HG03378 (cell line): ENCODE results near the gene VPS4A.
A peak's percentile ranks its signal among the peaks of the same experiment; 100 is the strongest.

Experiments
- ATAC-seq: cut with Tn5 transposase; IDR thresholded peaks from one replicate; pipeline ENCODE4 v1.9.1; 2021; ENCODE audit warnings: mild to moderate bottlenecking, moderate library complexity; ENCODE audit not compliant: unreplicated experiment

VPS4A gene

DNA sequence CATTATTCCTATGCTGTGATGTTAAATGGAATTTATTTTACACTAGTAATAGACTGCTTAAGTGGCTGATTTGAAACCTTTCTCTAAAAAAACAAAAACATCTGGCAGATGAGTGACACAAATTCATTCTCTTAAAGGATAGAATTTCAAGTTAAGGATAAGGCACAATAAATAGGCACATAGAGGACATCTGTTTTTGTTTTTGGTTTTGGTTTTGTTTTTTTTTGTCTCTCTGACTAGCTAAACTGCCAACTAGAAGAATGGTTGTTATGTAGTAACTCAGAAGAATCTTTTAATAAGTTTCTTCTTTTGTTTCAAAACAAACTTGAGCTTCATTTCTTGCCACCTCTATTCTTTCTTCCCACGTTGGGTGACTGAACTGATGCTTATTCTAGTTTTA, 5.1 kb upstream of the VPS4A start:
- no peak for ATAC-seq

DNA sequence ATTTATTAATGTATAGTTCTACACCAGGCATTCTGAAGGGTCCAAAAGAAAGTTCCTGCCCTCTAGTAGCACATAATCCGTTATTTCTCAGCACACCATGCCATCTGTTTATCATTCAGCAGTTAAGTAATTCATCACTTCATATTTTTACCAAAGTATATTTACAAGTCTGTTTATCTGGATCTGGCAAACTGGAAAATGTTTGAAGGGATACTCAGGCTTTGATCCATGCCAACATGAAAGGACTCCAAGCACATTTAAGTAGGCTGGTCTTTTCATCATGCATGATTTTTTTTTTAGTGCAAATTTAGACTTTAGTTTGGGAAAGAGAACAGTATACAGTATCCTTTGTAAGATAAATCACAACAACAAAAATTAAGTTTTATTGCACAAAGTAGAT, 4.1 kb upstream of the VPS4A start:
- no peak for ATAC-seq

DNA sequence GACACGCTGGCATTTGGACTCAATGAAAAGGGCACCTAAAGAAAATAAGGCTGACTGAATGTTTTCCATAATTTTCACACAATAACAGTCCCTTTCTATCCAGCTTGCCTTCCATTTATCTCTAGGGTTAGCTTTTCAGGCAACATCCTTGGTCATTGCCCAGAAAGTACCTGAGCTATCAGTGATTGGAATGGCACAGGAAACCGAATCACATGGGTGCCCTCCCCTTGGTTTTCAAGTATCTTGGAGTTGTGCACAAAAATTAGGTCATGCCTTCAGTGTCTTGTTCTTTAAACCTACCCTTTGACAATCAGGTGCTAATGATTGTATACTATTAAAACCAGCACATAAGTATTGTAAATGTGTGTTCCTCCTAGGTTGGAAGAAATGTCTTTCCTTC, 3.3 kb upstream of the VPS4A start:
- ATAC-seq = no peak

DNA sequence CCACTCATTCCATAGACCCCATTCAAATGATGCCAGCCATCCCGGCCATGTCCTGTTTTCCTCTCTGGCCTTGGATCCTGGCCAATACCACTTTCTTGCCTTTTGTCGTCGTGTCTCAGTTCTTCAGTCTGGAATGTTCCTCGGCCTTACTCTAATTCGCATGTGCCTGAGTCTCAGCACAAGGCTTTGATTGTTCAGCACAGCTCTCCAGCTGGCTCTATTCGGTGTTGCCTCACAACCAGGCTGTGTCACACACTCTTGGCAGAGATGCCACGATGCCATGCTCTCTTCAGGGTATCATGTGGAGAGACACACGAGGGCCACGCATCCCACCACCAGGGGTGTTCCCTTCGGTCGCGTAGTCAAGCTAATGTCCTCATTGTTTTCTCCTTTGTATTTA, 1.8 kb upstream of the VPS4A start:
- no peak for ATAC-seq

DNA sequence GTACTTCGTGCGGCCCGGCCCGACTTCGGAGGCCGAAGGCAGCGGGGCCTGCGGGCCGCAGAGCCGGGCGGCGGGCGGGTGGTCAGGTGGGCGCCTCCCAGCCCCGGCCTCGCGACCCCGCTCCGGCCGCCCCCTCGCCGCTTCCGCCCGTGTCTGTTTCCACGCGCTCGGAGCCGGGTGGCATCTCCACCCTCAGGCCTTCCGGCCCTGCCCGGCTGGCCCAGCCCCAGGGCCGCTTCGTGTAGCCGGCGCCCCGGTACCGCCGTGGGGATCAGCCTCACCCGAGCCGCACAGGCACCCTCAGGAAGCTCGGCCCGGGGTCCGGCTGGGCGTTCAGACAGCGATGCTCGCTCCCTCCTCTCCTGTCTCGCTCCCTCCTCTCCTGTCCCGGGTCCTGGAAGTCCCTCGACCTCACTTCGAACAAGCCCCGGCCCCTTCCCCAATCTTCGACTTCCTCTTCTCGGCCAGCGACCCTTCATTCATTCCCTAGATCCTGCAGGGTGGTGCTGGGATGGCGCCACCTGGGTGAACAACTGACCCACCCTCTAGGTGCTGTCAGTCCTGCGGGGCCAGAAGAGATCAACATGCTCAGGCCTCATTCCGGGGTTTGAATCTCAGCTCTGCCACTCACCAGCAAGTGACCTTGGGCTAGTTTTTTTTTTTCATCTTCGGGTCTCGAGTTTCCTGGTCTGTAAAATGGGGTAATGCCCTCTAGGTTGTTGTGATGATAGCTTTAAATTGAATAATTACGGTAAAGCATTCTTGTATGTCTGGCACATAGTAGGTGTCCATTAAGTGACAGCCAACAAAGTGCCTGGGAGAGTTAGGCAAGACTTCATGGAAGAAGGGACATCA, 610 bp downstream of the VPS4A start:
- peak; percentile 36 for ATAC-seq

DNA sequence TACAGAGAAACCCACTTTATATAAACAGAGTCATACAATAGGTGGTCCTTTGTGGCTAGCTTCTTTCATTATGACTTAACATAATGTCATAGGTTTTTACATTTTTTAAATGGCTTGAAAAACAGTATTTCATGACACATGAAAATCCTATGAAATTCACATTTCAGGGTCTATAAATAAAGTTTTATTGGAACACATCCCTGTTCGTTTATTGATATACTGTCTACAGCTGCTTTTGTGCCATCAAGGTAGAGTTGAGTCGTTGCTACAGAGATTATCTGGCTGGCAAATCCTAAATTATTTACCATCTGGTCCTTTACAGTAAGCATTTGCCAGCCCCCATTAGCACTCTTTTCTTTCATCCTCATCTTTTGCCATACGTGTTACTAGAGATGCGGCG, 2.3 kb downstream of the VPS4A start:
- ATAC-seq = no peak

DNA sequence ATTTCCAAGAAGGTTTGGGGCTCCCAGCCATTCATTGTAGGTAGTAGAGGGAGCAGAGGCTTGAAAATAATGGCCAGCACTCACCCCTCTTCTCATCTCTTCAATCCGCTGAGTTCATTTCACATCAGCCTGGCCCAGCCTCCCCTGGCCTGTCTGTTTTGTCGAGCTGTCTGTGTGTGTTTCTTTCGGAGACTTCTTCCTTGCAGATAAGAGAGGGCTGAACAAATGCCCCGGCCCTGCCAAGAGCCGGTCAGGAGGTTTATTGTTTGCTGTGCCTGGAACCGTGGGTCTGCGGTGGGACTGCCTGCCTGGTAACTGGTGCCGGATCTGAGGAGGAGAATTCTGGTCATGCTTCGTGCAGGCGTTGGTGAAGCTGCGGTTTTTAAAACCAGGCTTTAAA, 3.4 kb downstream of the VPS4A start:
- ATAC-seq = no peak

DNA sequence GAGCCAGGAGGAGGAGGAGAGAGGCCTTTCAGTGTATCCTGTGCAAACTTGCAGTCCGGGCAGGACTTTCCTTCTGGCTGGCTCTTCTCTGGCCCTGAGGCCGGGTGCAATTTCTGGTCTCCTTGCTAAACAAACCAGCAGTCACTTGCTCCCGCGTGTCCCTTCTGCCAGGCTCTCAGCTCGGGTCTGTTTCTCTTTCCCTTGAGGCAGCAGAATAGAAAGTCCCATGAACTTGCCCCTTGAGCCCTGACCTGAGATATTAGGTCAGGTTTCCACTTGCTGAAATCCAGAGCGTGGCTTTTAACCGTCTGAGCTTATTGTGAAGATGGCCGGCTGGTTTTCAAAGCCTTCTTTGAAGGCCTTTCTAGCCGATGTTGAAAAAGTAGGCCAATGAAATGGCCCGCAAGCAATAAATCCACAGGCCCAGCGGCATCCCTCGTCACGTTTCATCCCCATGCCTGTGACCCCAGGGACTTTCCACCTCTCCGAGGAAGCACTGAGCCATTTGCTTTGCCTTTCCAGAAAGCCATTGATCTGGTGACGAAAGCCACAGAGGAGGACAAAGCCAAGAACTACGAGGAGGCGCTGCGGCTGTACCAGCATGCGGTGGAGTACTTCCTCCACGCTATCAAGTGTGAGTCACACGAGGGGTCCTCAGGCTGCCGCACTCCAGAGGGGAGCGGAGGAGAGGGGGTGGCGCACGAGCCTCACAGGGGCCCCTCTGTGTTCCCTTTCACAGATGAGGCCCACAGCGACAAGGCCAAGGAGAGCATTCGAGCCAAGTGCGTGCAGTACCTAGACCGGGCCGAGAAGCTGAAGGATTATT, 4.5 kb downstream of the VPS4A start:
- ATAC-seq = no peak

DNA sequence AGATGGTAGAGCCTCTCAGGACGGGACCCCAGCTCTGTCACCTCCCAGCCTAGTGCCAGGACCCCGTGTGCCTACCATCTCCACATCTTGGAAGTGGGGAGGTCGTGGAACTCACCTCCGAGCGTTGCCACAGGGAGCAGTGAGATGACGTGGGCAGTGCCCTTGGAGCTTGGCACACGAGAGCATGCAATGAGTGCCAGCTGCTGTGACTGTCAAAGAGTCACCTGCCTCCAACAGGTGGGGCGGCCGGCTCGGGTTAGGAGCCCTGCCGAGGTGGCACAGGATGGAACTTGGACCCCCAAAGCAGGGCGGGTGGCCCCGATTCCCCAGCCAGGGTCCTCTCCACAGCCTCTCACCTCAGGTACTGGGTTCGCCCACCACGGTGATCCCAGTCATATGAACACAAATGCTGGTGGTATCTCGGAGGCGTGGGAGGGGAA, 5.5 kb downstream of the VPS4A start:
- ATAC-seq = no peak

DNA sequence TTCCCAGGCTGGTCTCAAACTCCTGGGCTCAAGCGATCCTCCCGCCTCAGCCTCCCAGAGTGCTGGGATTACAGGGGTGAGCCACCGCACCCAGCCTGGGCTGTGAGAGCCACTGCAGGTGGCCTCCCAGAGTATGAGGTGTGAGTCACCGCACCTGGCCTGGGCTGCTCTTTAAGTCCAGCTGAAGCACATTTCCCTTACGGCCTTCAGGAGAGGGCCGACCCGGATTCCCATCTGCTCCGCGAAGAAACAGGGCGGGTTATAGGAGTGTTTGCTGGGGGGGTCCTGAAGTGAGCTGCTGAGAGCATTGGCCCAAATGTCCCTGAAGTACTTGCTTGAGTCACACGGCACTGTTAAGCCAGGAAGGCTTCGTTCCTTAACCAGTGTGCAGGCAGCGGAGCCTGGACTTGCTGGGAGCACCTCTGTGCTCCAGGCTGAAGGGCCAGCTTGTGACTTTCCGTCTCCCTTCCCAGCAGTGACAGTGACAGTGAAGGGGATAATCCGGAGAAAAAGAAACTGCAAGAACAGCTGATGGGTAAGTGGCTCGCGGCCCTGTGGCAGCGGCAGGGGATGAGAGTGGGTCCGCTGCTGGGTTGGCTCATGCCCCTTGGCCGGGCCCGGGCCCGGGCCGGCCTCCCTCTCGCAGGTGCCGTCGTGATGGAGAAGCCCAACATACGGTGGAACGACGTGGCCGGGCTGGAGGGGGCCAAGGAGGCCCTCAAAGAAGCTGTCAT, 7.2 kb downstream of the VPS4A start:
- no peak for ATAC-seq

DNA sequence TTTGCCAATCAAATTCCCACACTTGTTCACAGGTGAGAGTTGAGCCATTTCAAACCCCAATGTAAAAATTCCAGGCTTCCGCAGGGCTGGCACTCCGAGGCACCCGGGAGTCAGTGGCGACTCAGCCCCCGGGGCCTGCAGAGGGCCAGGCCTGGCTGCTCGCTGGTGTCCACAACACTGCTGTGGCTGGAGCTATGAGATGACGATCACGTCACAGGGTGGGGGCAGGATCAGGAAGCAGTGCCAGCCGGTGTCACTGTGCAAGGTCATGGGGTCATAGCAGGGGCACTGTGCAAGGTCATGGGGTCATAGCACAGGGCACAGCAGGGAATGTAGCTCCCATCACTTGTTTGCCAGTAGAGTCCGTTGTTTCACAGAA, 7.8 kb downstream of the VPS4A start:
- ATAC-seq = no peak

DNA sequence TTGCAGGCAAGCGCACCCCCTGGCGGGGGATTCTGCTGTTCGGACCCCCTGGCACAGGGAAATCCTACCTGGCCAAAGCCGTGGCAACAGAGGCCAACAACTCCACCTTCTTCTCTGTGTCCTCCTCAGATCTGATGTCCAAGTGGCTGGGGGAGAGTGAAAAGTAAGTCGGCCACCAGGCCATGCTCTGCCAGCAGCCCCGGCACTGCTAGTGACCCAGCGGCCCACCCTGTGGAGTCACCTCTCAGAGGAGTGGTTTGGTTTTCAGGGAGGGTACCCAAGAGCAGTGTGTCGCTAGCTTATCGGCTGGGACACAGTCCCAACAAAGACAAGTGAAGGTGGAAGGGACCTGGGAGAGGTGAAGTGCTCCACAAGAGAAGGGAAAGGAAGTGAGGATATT, 8.2 kb downstream of the VPS4A start:
- no peak for ATAC-seq

DNA sequence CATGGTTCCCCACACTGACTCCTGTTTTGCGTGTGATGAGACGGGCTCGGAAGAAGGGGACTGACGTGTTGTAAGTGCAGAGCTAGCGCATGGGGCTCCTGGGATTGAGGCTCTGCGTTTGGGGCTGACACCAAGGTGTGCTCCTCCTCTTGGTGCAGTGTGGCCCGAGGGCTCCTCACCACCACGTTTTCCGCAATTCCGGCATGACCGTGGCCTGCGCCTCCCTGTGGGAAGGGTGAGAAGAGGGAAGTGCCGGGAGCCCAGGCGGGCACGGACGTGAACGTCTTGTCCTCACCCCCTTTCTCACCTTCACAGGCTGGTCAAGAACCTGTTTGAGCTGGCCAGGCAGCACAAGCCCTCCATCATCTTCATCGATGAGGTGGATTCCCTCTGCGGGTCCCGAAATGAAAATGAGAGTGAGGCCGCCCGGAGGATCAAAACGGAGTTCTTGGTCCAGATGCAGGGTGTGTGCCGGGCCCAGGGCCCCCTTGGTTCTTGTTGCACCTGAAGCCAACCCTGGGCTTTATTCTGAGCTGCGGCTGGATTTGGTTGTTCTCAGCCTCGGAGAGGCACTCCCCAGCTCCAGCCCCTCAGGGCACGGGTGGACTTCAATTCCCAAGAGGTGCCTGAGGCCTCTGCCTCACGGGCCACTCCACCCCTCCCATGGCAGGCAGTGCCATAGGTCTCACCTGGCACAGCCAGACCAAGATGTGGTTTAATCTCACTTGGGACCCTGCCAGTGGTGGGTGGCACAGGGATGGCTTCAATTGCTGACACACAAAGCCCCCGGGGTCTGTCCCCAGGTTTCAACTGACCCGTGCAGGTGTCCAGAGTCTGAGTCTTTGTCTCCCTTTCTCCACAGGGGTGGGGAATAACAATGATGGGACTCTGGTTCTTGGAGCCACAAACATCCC, 8.9 kb downstream of the VPS4A start:
- no peak for ATAC-seq

DNA sequence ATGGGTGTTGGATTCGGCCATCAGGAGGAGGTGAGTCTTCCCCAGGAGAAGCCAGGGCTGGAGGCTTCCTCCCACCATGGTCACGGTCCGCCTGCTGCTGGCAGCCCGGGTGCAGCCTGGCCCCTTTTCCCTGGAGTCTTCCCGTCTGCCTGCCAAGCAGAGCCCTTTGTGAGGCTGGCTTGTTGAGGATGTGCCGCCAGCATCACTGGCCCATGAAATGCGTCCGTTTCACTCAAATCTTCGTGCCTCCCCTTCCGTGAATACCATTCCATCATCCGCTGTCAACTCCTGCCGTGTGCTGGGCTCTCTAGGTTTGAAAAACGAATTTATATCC, 9.6 kb downstream of the VPS4A start:
- ATAC-seq = no peak

DNA sequence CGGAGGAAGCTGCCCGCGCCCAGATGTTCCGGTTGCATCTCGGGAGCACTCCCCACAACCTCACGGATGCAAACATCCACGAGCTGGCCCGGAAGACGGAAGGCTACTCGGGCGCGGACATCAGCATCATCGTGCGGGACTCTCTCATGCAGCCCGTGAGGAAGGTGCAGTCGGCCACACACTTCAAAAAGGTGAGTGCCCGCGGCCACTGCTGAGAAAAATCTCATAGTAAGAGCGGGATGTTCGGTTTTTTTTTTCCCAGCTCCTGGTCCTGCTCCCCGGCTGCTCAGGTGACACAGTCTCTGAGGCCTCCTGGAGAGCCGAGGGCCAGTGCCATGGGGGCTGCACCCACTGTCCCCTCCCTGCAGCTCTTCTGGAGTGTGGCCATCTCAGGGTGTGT, 9.9 kb downstream of the VPS4A start:
- no peak for ATAC-seq

DNA sequence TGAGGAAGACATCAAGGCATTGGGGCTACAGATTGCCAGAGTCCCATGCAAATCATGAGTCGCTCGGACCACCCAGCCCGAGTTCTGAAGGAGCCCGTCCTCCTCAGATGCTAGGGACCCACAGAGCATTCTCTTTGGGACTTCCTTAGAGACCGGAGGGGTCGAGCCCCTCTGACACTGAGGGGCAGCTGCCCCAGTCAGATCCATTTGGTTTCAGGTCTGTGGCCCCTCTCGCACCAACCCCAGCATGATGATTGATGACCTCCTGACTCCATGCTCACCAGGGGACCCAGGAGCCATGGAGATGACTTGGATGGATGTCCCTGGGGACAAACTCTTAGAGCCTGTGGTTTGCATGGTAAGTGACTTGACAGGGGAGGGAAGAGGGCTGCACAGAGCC, 11.2 kb downstream of the VPS4A start:
- ATAC-seq = no peak

DNA sequence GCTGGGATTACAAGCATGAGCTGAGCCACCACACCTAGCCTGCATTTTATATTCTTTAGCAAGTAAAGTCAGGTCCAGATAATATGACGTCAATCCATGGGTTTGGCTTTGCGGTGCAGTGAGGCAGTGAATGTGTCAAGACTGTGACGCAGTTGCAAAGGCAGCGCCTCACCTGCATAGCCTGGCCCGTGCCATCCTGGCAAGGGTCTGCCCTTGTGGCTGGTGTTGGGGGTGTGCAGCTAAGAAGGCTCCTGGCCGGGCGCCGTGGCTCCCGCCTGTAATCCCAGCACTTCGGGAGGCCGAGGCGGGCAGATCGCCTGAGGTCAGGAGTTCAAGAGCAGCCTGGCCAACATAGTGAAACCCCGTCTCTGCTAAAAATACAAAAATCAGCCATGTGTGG, 12.3 kb downstream of the VPS4A start:
- ATAC-seq = no peak

DNA sequence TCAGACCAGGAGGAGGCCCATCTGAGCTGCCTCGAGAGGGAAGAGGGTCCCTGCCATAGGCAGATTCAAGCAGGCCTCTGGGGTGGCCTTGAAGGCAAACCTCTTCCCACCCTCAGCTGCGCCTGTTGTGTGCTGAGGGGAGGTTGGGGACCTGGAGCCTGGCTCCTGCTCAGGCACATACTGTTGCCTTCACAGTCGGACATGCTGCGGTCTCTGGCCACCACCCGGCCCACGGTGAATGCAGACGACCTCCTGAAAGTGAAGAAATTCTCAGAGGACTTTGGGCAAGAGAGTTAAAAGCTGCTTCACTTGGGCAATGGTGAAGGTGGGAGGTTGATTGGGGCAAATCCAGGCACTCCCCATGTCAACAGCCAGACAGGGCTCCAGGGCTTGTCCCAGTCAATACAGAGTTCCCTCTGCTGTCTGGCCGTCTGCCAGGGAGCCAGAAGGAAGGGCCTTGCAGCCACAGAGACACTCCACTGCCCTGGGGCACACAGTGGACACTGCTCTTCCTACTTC, 12.9 kb downstream of the VPS4A start:
- no peak for ATAC-seq

DNA sequence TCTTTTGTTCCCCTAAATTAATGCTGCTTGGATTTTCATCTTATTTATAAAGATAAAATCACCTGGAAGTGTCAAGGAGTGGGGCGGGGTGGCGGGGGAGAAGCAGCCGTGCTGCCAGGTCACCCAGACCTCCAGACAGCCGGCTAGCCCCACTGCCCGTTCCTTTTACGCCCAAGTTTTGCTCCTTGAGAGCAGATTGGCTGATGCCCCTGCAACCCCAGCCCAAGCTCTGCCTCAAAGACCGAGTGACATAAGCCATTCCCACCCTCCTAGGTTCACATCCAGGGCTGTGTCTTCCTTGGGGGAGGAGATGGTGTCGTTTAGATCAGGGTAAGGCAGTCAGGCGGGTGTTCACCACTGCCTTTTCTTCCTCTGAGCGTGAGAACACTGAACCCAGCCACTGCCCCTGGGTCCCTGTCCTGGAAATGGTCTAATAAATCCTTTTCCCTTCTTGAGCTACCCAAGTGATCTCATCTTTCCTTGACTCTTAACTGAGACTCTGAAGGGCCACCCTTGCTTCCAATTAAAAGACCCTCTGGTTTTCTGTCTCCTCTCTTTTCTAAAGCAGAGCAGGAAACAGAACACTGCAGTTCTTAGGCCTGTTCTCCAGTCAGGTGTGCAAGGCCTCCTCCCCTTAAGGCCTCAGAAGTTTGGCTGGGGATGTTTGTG, 13.6 kb downstream of the VPS4A start:
- ATAC-seq = no peak

DNA sequence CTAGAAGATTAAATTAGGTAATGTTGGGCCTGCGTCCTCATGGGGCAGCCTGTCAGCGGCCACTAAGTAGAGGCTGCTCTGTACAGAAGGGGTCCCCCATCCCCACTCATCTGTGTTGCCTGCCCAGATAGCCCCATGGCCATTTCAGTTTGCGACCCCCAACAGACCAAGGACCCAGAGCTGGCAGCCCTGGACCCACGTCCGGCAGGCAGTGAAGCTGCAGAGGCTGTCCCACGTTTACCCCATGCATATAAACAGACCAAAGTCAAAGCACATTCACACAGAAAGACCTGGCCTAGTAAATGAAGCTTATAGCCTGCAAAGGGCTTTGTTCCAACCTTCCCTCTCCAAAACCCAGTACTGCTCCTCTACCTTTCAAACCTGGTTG, 14.6 kb downstream of the VPS4A start:
- no peak for ATAC-seq
